Skeletal muscle satellite cell (primary cell): ENCODE data around the gene TCF23.

Experiments
- H3K27me3 ChIP-seq: 2 replicates; pipeline ENCODE4 v1.7.0; 2013; ENCODE audit warnings: low read length; ENCODE audit not compliant: control insufficient read depth, insufficient read depth
- H3K36me3 ChIP-seq: 2 replicates; pipeline ENCODE4 v1.7.0; 2013; ENCODE audit warnings: mild to moderate bottlenecking, control low read depth, low read length; ENCODE audit not compliant: insufficient read depth
- H3K4me1 ChIP-seq: 2 replicates; pipeline ENCODE4 v1.7.0; 2013; ENCODE audit warnings: low read length; ENCODE audit not compliant: control insufficient read depth, insufficient read depth
- H3K4me2 ChIP-seq: 2 replicates; pipeline ENCODE4 v1.7.0; 2013; ENCODE audit warnings: mild to moderate bottlenecking, low read length
- H3K4me3 ChIP-seq: 2 replicates; pipeline ENCODE4 v1.7.0; 2013; ENCODE audit warnings: low read length
- H3K9ac ChIP-seq: 2 replicates; pipeline ENCODE4 v1.7.0; 2013; ENCODE audit warnings: mild to moderate bottlenecking, low read depth, low read length, moderate library complexity
- H3K9me3 ChIP-seq: replicated peaks from 2 replicates; pipeline ENCODE4 v1.7.0; 2013; ENCODE audit warnings: mild to moderate bottlenecking, control low read depth, low read length

TCF23 gene

DNA sequence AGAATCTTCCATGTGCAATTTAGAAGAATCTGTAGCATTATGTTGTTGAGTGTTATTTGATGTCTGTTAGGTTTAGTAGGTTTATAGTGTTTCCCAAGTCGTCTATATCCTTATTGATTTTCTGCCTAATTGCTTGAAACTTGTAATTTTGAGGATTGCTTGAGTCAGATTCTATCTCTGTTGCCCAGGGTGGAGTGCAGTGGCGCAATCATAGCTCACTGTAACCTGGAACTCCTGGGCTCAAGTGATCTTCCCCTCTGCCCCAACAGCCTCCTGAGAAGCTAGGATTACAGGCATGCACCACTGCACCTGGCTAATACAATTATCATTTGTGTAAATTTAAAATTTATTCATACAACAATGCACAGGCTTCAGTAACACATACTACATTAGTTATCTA is 3.1 kb upstream of the TCF23 start:
- H3K27me3 ChIP-seq = peaks cover 51% of the 10 kb centered on the region
- no peak overlapping the region for H3K4me2 ChIP-seq
- H3K9ac ChIP-seq = no peak overlapping the region
- no peaks in the 10 kb centered on the region for H3K36me3 ChIP-seq
- H3K9me3 ChIP-seq = peaks cover 5% of the 10 kb centered on the region
- H3K4me3 ChIP-seq = no peak overlapping the region
- H3K4me1 ChIP-seq = no peaks in the 10 kb centered on the region

DNA sequence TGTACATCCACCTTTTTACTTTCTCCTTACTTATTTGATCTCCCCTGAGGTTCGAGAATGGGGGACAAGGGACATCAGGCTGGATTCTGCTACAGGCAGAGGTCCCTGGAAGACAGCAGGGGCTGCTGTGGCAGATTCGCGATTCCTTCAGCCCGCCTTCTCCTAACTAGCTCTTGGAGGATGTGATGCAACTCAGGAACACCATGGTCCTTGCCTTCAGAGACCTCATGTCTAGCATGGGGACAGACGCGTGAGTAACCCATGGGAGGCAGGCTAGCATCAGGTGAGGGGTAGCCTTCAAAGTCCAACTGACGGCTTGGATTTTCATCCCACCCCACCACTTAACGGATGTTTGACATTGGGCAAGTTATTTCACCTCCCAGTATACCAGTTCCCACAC is 869 bp upstream of the TCF23 start:
- Histone ChIP-seq H3K27me3 (peaks cover 58% of the 10 kb centered on the region), H3K4me3 (no peak overlapping the region), H3K9ac (no peak overlapping the region), H3K36me3 (no peaks in the 10 kb centered on the region), H3K4me2 (no peak overlapping the region), H3K4me1 (no peaks in the 10 kb centered on the region), H3K9me3 (peaks cover 2% of the 10 kb centered on the region)

DNA sequence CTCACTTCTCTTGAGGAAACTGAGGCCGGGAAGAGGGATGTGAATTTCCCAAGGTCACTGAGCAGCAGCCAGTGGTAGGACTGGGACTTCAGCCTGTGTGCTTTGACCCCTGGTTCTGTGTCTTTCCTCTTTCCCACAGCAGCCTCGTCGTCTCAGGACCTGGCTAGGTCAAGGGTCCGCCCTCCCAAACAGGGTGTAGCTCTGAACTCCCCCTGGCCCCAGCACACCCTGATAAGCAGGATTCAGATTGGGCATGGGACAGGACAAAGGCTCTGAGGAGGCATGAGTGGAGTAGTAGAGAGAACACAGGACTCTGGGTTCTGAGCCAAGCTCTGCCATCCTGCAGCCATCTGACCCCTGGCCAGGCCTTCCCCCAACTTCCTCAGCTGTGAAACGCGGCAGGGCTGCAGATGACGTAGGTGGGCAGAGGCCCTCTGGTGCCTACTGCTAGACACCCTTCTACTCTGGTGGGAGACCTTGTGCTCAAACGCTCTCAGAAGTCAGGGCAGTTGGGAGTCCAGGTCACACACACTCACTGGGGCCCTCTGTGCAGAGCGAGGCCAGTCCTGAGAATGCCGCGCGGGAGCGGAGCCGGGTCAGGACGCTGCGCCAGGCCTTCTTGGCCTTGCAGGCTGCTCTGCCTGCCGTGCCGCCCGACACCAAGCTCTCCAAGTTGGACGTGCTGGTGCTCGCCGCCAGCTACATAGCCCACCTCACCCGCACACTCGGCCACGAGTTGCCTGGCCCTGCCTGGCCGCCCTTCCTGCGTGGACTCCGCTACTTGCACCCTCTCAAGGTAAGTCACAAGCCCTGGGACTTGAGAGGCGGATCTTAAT is 984 bp downstream of the TCF23 start:
- Histone ChIP-seq H3K9ac (no peak overlapping the region), H3K4me2 (no peak overlapping the region), H3K4me1 (no peaks in the 10 kb centered on the region), H3K9me3 (no peaks in the 10 kb centered on the region), H3K36me3 (no peaks in the 10 kb centered on the region), H3K4me3 (no peak overlapping the region), H3K27me3 (peaks cover 53% of the 10 kb centered on the region)

DNA sequence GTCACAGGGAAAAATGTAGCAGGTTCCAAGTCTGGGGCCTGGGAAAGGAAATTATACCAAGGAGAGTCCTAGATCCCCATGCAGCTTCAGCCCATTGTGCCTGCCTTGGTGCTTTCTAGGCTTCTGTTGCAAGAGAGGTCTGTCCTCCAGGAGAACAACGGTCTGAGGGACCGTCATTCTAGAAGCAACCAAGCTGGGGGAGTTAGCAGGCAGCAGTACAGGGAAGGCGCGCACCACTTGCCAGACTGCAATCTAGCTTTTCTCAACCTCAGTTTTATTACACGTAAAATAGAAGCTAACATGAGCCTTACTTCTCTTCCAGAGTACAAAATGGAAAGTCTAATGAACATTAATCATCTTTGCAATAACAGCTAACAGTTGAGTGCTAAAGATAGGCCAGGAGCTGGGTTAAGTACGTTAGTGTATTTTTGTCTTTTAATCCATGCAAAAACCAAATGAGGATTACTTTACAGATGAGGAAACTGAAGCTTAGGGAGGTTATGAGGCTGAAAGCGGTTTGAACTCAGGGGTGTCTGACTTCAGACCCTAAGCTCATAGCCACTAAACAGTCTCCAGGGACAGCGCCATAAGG is 1.9 kb downstream of the TCF23 start:
- H3K4me2 ChIP-seq = no peak overlapping the region
- peaks cover 50% of the 10 kb centered on the region for H3K27me3 ChIP-seq
- no peaks in the 10 kb centered on the region for H3K9me3 ChIP-seq
- no peak overlapping the region for H3K9ac ChIP-seq
- H3K4me1 ChIP-seq = no peaks in the 10 kb centered on the region
- H3K4me3 ChIP-seq = no peak overlapping the region
- H3K36me3 ChIP-seq = no peaks in the 10 kb centered on the region

- Histone ChIP-seq H3K9ac (no peak overlapping the region), H3K27me3 (peaks cover 46% of the 10 kb centered on the region), H3K36me3 (no peaks in the 10 kb centered on the region), H3K4me1 (no peaks in the 10 kb centered on the region), H3K9me3 (no peaks in the 10 kb centered on the region), H3K4me3 (no peak overlapping the region), H3K4me2 (no peak overlapping the region)
Observed at GRCh38 chr2:27152102-27152795, 3.4 kb downstream of the TCF23 start.

DNA sequence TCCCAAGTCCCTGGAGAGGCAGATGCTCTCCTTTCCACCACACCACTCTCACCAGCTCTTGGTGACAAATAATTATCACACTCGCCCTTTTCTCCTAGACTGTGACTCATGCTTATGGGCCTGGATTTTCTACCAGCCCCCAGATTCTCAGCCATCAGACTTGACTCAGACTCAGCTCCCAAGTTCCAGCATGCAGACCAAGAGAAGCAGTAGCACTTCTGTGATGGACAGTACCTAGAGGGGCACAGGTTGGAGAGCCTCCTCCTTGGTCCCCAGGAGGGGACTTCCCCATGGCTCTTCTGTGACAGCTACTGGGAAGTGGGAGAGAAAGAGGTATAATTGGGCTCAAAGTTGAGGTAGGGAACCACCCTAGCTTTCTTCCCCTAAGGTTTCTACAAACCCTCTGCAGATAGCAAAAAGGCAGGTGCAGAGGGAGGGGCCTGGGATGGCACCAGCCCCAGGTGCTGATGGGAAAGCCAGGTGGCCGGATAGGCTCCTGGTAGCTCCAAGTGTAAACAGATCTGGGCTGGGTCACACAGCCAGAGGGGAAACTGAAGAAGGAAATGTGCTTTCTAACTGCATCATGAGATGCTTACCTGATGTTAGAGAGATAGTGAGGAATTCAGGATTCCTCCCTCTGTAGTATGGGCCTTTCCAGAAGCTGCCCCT is 4.1 kb downstream of the TCF23 start:
- peaks cover 51% of the 10 kb centered on the region for H3K27me3 ChIP-seq
- H3K4me2 ChIP-seq = no peak overlapping the region
- no peaks in the 10 kb centered on the region for H3K9me3 ChIP-seq
- H3K4me3 ChIP-seq = no peak overlapping the region
- no peaks in the 10 kb centered on the region for H3K4me1 ChIP-seq
- no peak overlapping the region for H3K9ac ChIP-seq
- H3K36me3 ChIP-seq = no peaks in the 10 kb centered on the region

- Histone ChIP-seq H3K9me3 (no peaks in the 10 kb centered on the region), H3K4me1 (no peaks in the 10 kb centered on the region), H3K27me3 (peaks cover 49% of the 10 kb centered on the region), H3K4me2 (no peak overlapping the region), H3K36me3 (no peaks in the 10 kb centered on the region), H3K9ac (no peak overlapping the region), H3K4me3 (no peak overlapping the region)
Observed at GRCh38 chr2:27154488-27154887, 5.7 kb downstream of the TCF23 start.

GRCh38 chr2:27155069-27155520 is 6.3 kb downstream of the TCF23 start:
- Histone ChIP-seq H3K9me3 (no peaks in the 10 kb centered on the region), H3K36me3 (no peaks in the 10 kb centered on the region), H3K4me1 (no peaks in the 10 kb centered on the region), H3K27me3 (peaks cover 45% of the 10 kb centered on the region), H3K4me3 (no peak overlapping the region), H3K4me2 (no peak overlapping the region), H3K9ac (no peak overlapping the region)

DNA sequence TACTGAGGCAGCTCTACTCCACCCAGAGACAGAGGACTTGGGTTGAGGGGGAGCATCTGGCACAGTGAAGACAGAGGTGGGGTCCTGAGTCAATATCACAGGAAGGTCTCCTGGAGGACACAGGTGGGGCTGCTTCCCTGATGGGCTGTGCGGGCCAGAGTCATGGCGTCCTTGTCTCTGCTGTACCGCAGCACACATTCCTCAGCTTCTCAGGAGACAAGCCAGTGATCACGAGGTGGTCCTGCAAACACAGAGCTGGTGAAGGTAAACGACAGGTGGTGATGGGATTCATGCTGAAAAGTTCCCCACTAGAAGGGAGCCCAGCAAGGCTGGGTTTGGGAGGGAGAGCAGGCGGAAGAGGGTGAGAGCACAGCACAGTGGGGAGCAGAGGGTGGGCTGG is 9.7 kb downstream of the TCF23 start:
- Histone ChIP-seq H3K36me3 (no peaks in the 10 kb centered on the region), H3K9ac (no peak overlapping the region), H3K4me3 (no peak overlapping the region), H3K4me2 (no peak overlapping the region), H3K4me1 (no peaks in the 10 kb centered on the region), H3K27me3 (peaks cover 32% of the 10 kb centered on the region), H3K9me3 (no peaks in the 10 kb centered on the region)

DNA sequence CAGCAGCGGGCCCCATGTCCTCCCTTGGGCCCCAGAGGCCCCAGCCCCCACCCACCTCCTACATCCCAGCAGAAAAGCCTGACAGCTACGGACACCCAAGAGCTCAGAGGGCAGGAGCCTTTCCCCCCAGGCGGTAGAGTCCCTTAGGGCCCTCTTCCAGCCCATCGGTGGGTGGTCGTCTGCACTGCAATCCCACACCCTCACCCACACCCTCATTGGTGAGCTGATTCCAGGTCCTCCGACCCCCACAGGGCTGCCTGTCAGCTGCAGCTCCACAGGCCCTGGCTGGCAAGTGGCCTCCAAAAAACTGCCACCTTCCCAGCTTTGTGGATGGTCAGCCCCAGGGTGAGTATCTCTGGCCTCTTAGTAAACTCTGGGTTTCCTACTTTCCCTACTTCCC is 10.5 kb downstream of the TCF23 start:
- H3K9ac ChIP-seq = no peak overlapping the region
- no peak overlapping the region for H3K4me2 ChIP-seq
- H3K36me3 ChIP-seq = no peaks in the 10 kb centered on the region
- no peak overlapping the region for H3K4me3 ChIP-seq
- H3K9me3 ChIP-seq = no peaks in the 10 kb centered on the region
- H3K4me1 ChIP-seq = no peaks in the 10 kb centered on the region
- H3K27me3 ChIP-seq = peaks cover 33% of the 10 kb centered on the region

DNA sequence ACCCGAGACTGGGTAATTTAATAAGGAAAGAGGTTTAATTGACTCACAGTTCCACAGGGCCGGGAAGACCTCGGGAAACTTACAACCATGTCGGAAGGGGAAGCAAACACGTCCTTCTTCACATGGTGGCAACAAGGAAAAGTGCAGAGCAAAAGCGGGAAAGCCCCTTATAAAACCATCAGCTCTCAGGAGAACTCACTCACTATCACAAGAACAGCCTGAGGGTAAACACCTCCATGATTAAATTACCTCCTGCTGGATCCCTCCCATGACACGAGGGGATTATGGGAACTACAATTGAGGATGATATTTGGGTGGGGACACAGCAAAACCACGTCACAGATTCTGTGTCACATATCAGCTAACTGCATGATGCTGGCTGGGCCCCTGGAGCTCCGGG is 11.4 kb downstream of the TCF23 start:
- Histone ChIP-seq H3K4me2 (no peak overlapping the region), H3K4me1 (no peaks in the 10 kb centered on the region), H3K36me3 (no peaks in the 10 kb centered on the region), H3K4me3 (no peak overlapping the region), H3K9ac (no peak overlapping the region), H3K27me3 (peaks cover 35% of the 10 kb centered on the region), H3K9me3 (no peaks in the 10 kb centered on the region)
